ENCODE measurements around the gene ATOSA. TPM values are rescaled to one million over a fixed set of nuclear protein-coding genes. Genes with fewer than 3 reads are reported as not detected.

The ATOSA gene
- polyA plus RNA-seq, 1 donor (not counting 4 experiments of a cell fraction or from before 2014, with no cell fraction given): 19.9 TPM

GRCh38 chr15:52636459-52636858 lies 42.7 kb downstream of the ATOSA start:
- Histone ChIP-seq H3K9me3 (ENCODE audit: control insufficient read depth, low read depth, low read length) (no peaks in the 10 kb centered on the region), H3K79me2 (ENCODE audit: control insufficient read depth, insufficient read depth, low read length) (no peaks in the 10 kb centered on the region), H3K4me1 (ENCODE audit: control insufficient read depth, extremely low read depth, insufficient read depth, low read length) (peaks cover 7% of the 10 kb centered on the region), H3K4me2 (ENCODE audit: control insufficient read depth, extremely low read depth, insufficient read depth, low read depth, low read length) (no peak overlapping the region), H4K20me1 (ENCODE audit: control insufficient read depth, extremely low read depth, insufficient read depth, low read length) (no peaks in the 10 kb centered on the region), H3K36me3 (ENCODE audit: control insufficient read depth in 2 of 2, extremely low read depth in 1 of 2, insufficient read depth in 2 of 2, low read length in 2 of 2) (peaks cover 0 to 2% of the 10 kb centered on the region in 2 experiments), H3K27me3 (ENCODE audit: control insufficient read depth, extremely low read depth, insufficient read depth, low read length) (no peaks in the 10 kb centered on the region), H3K9ac (ENCODE audit: control insufficient read depth, extremely low read depth, insufficient read depth, low read length) (no peak overlapping the region), H3K27ac (ENCODE audit: control insufficient read depth, insufficient read depth, low read length) (no peak overlapping the region), H3K9me1 (ENCODE audit: control insufficient read depth, extremely low read depth, insufficient read depth, low read length) (no peaks in the 10 kb centered on the region), H3K4me3 (ENCODE audit: control insufficient read depth in 2 of 3, extremely low read depth in 1 of 3, insufficient read depth in 2 of 3, low read depth in 1 of 3, low read length in 3 of 3) (no peak overlapping the region), H2AFZ (ENCODE audit: control insufficient read depth, low read length) (no peak overlapping the region)
- no peak for TF ChIP-seq CTCF (optimal IDR thresholded peaks at IDR 0.05 in 1 of 3, IDR thresholded peaks at IDR 0.05 in 1 of 3, conservative IDR thresholded peaks at IDR 0.05 in 1 of 3; ENCODE audit: extremely low read depth in 1 of 3, insufficient read depth in 2 of 3, low read length in 3 of 3)
- no peak for TF ChIP-seq EZH2 (IDR thresholded peaks at IDR 0.05; ENCODE audit: low read length)
- FAIRE-seq (no peak), DNase-seq (ENCODE audit: low read depth, low spot score) (no peak)
- dilution Hi-C loops (cut with MboI; ENCODE audit: extremely low pct_ligation_motif_present, low sequenced_read_pairs): no loop called here

- Histone ChIP-seq H3K9me1 (ENCODE audit: control insufficient read depth, extremely low read depth, insufficient read depth, low read length) (no peaks in the 10 kb centered on the region), H3K36me3 (ENCODE audit: control insufficient read depth in 2 of 2, extremely low read depth in 1 of 2, insufficient read depth in 2 of 2, low read length in 2 of 2) (peaks cover 0 to 2% of the 10 kb centered on the region in 2 experiments), H3K9ac (ENCODE audit: control insufficient read depth, extremely low read depth, insufficient read depth, low read length) (no peak overlapping the region), H3K4me3 (ENCODE audit: control insufficient read depth in 2 of 3, extremely low read depth in 1 of 3, insufficient read depth in 2 of 3, low read depth in 1 of 3, low read length in 3 of 3) (no peak overlapping the region), H3K9me3 (ENCODE audit: control insufficient read depth, low read depth, low read length) (no peaks in the 10 kb centered on the region), H3K4me2 (ENCODE audit: control insufficient read depth, extremely low read depth, insufficient read depth, low read depth, low read length) (no peak overlapping the region), H3K79me2 (ENCODE audit: control insufficient read depth, insufficient read depth, low read length) (no peaks in the 10 kb centered on the region), H4K20me1 (ENCODE audit: control insufficient read depth, extremely low read depth, insufficient read depth, low read length) (no peaks in the 10 kb centered on the region), H3K27ac (ENCODE audit: control insufficient read depth, insufficient read depth, low read length) (no peak overlapping the region), H3K4me1 (ENCODE audit: control insufficient read depth, extremely low read depth, insufficient read depth, low read length) (peaks cover 7% of the 10 kb centered on the region), H3K27me3 (ENCODE audit: control insufficient read depth, extremely low read depth, insufficient read depth, low read length) (no peaks in the 10 kb centered on the region), H2AFZ (ENCODE audit: control insufficient read depth, low read length) (no peak overlapping the region)
- FAIRE-seq (no peak), DNase-seq (ENCODE audit: low read depth, low spot score) (no peak)
- no peak for TF ChIP-seq CTCF (optimal IDR thresholded peaks at IDR 0.05 in 1 of 3, IDR thresholded peaks at IDR 0.05 in 1 of 3, conservative IDR thresholded peaks at IDR 0.05 in 1 of 3; ENCODE audit: extremely low read depth in 1 of 3, insufficient read depth in 2 of 3, low read length in 3 of 3)
- no peak for TF ChIP-seq EZH2 (IDR thresholded peaks at IDR 0.05; ENCODE audit: low read length)
- dilution Hi-C loops (cut with MboI; ENCODE audit: extremely low pct_ligation_motif_present, low sequenced_read_pairs): no loop called here
These were observed 43.3 kb downstream of the ATOSA start for GRCh38 chr15:52635908-52636307.

Other genes starting within 250 kb of the ATOSA start
- gene MYO5A, start 150.5 kb downstream of the ATOSA start, polyA plus RNA-seq: 51.9 to 56.9 TPM (median 53.8 TPM) in 3 replicates
- gene ARPP19, start 110.4 kb downstream of the ATOSA start, polyA plus RNA-seq: 85.5 to 128 TPM (median 88.0 TPM) in 3 replicates
- not detected in 3 replicates for gene ONECUT1, start 110.9 kb upstream of the ATOSA start, polyA plus RNA-seq